IPS DF 6.9 (cell line): ENCODE data around the gene MUC5AC.
"Not testable (repeated sequence)": the region's sequence is repeated elsewhere in the genome, so short reads cannot be mapped to it uniquely, and the experiment has no call there.

Experiments
- DNase-seq: peaks from one replicate; pipeline ENCODE4 v3.0.0-alpha.2; 2013; ENCODE audit warnings: low read depth, low spot score
- H3K27ac ChIP-seq: one replicate; pipeline ENCODE4 v1.5.1; 2013; ENCODE audit warnings: low read length, control low read depth
- H3K27me3 ChIP-seq: 2 replicates; pipeline ENCODE4 v1.6.1; 2013; ENCODE audit warnings: mild to moderate bottlenecking, low read length; ENCODE audit not compliant: control insufficient read depth, insufficient read depth
- H3K36me3 ChIP-seq: 2 replicates; pipeline ENCODE4 v1.6.1; 2013; ENCODE audit warnings: low read length; ENCODE audit not compliant: control insufficient read depth, insufficient read depth
- H3K4me1 ChIP-seq: 2 replicates; pipeline ENCODE4 v1.6.1; 2013; ENCODE audit warnings: low read length; ENCODE audit not compliant: control insufficient read depth, insufficient read depth
- H3K4me3 ChIP-seq: 2 replicates; pipeline ENCODE4 v1.5.1; 2013; ENCODE audit warnings: mild to moderate bottlenecking, low read length
- H3K9me3 ChIP-seq: 2 replicates; pipeline ENCODE4 v1.6.1; 2013; ENCODE audit warnings: low read length, inconsistent platforms; ENCODE audit not compliant: control insufficient read depth, insufficient read depth
- WGBS: extraction: QIAGEN DNeasy Blood & Tissue Kit; methylation state at CpG from one replicate; pipeline ENCODE4 v1.1.7; 2013; ENCODE audit warnings: mixed read lengths, missing lambda C conversion rate; ENCODE audit not compliant: insufficient read length, insufficient coverage; 5-methylcytosine and 5-hydroxymethylcytosine counted together

The MUC5AC gene

DNA sequence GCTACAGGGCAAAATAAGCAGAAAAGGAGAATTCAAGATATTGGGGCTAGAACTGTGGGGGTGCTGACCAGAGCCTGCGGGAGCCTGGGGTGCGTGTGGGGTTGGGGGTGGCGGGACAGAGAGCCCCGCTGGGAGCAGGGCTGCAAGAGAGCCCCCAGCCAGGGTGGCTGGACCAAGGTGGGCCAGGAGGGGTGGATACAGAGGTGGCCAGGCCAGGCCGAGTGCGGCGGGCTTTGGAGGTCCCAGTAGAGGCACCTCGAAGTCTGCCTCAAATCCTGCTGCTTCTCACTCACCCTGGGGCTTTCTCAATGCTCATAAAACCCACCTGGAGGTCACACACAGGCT, 48.2 kb downstream of the MUC5AC start:
- Histone ChIP-seq H3K27ac (no peak overlapping the region), H3K9me3 (peaks cover 2% of the 10 kb centered on the region), H3K4me1 (no peaks in the 10 kb centered on the region; the same call in 1 of the 2 replicates), H3K4me3 (no peak overlapping the region), H3K36me3 (no peaks in the 10 kb centered on the region), H3K27me3 (no peaks in the 10 kb centered on the region)
- DNase-seq = no peak
- WGBS = no CpG with 5 or more reads among the region's 8 CpGs

DNA sequence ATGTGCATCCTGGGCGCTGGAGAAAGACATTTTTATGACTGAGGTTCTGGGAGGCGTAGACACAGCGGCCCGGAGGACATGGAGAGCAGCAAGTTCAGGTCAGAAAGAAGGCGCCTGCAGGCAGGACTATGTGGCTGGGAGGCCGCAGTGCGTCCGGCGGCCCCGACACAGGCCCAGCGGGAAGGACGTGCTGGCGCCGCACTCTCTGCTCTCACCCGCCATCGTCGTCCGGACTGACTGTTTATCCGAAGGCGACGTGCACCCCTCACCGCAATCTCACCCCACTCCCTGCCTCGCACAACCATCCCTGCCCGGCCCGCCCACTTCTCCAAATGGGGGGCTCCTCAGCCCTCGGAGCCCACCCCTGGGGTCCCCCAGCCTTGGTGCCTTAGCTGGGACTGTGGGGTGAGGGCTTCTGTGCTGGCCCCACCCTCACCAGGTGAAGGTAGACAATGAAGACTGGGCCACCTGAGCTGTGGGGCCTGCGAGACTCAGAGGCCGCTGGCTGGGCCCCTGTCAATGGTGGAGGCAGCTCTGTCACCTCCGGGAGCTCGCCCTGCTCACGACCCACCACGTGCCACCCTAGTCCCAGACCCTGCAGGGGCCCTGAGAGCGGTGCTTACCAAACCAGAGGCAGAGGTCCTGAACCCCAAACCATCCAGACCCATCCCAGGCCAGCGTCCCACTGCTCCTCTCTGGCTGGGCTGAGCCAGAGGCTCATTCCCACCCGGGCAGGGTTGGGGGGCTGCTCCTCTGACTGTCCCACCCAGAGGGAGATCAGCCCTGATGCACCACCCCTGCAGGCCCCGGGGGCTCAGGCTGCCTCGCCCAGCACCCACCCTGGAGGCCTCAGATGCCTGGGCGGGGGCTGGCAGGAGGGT, 48.9 kb downstream of the MUC5AC start:
- no CpG with 5 or more reads among the region's 38 CpGs for WGBS
- Histone ChIP-seq H3K4me3 (no peak overlapping the region), H3K9me3 (peaks cover 2% of the 10 kb centered on the region), H3K36me3 (no peaks in the 10 kb centered on the region), H3K4me1 (no peaks in the 10 kb centered on the region; the same call in 1 of the 2 replicates), H3K27ac (no peak overlapping the region), H3K27me3 (no peaks in the 10 kb centered on the region)
- no peak for DNase-seq

DNA sequence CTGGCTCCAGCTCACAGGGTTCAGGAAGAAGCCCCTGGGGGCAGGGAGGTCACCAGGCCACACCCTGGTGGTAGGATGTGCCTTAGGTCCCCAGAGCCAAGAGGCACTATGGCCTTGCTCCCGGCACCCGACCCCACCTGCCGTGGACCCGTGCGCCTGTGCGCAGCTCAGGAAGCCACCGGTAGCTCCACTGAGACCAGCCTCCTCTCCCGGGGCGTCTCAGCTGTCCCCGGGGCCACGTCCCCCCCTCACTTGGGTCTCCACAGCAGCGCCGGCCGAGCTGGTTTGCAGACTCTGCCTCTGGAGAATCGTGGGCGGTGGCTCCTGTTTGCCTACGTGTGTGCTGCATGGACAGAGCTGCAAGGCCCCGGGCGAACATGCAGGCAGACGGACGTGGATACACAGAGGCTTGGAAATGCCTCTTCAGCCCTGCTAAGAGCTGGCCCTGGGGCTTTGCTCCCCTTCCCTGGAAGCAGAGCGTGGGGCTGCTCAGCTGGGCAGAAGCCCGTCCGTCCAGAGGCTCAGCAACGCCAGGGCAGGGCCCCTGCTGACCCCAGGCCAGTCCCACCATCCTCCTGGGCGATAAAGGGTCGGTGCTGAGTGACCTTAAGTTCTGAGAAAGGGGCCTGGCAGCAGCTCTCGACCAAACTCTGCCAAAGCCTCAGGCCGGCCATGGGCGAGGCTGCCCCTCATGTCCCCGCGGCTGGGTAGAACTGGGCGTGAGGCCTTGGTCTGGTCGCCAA, 49.8 kb downstream of the MUC5AC start:
- Histone ChIP-seq H3K27ac (no peak overlapping the region), H3K4me1 (no peaks in the 10 kb centered on the region; the same call in 1 of the 2 replicates), H3K9me3 (peaks cover 2% of the 10 kb centered on the region), H3K27me3 (no peaks in the 10 kb centered on the region), H3K36me3 (no peaks in the 10 kb centered on the region), H3K4me3 (no peak overlapping the region)
- no CpG with 5 or more reads among the region's 34 CpGs for WGBS
- DNase-seq = no peak

DNA sequence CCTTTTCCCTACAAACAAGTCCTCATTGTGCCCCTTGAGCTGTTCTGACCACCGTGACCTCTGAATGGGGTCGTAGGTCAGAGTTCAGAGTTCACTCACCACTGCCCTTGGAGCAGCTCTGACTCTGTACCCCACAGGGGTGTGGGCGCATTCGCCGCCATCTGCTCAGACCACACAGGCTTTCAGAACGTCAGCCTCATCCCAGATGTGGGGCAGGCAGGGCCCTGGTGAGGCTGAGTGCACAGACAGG, 50.3 kb downstream of the MUC5AC start:
- no peak for DNase-seq
- Histone ChIP-seq H3K27me3 (no peaks in the 10 kb centered on the region), H3K4me3 (no peak overlapping the region), H3K27ac (no peak overlapping the region), H3K9me3 (peaks cover 2% of the 10 kb centered on the region), H3K36me3 (no peaks in the 10 kb centered on the region), H3K4me1 (no peaks in the 10 kb centered on the region; the same call in 1 of the 2 replicates)
- WGBS = no CpG with 5 or more reads among the region's 6 CpGs

DNA sequence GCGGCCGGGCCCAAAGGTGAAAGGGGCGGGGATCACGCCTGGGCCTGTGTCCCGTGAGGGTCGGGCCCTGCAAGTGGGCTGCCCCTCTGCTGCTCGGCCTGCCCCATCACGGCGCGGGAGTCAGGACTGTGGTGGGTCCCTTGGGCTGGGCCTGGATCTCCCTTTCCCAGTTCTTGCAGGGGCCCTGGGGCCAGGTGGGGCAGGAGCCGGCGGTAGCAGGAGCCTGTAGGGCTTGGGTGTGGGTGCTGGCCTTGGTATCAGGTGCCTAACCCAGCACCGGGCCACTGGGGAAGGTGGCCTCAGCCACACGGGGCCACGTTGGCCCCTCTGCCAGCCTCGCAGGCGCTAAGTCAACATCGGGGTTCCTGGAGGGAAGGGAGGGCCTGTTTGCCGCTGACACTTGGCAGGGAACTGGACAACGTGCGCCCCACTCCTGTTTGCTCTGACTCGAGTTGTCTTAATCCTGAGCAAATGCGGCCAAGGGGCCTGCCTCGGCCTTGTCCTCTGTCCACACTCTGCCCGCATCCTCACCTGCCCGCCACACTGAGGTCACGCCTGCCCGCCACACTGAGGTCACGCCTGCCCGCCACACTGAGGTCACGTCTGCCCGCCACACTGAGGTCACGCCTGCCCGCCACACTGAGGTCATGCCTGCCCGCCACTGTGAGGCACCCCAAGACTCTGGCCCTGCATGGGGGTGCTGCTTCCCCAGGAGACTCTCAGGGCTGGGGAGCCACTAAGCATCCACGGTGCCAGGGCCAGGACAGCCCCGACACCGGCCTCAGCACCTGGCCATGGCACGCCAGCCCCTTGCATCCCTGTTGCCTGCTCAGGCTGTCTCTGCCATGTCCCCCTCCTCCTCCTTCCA, 50.9 kb downstream of the MUC5AC start:
- Histone ChIP-seq H3K36me3 (no peaks in the 10 kb centered on the region), H3K27me3 (no peaks in the 10 kb centered on the region), H3K27ac (no peak overlapping the region), H3K4me1 (no peaks in the 10 kb centered on the region; the same call in 1 of the 2 replicates), H3K4me3 (no peak overlapping the region), H3K9me3 (peaks cover 2% of the 10 kb centered on the region)
- WGBS = no CpG with 5 or more reads among the region's 39 CpGs
- DNase-seq = no peak

DNA sequence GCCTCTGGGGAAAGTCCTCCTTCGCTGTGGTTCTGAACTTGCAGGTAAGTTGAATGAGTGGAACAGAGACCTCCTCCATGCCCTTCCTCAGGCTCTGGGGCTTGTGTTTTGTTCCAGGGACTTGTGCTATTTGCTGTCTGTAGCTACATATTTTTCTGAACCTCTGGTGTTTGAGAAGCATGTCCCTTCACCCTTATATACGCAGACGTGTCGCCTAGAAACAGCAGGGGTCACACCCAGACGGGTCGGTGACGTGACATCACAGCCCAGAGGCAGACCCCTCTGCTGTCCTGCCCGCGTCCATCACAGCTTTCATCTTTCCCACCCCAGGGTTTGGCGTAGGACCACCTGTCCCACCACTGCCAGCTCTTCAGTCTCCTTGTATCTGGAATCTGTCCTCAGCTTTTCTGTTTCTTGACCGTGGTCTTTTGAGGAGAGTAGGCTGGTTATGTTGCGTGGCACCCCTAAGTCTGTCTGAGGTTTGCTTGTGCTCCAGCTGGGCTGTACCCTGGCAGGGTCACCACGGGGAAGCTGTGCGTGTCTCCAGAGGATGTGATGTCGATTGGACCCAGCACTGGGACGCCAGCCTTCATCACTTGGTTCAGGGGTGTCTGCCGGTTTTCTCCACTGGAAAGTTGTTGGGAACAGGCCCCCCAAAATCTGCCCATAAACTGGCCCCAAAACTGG, 51.8 kb downstream of the MUC5AC start:
- Histone ChIP-seq H3K36me3 (no peaks in the 10 kb centered on the region), H3K27me3 (no peaks in the 10 kb centered on the region)
- DNase-seq = no peak

DNA sequence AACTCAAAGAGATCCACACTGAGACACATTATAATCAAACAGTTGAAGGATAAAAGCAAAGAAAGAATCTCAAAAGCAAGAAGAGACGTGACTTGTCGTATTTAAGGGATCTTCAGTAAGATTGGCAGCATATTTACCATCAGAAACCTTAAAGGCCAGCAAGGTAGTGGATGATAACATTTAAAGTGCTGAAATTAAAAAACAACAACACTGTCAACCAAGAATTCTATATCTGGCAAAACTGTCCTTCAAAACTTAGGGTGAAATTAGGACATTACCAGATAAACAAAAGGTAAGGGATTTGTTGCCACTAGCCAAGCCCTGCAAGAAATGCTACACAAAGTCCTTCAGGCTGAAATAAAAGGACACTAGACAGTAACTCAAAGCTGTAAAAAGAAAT, 54.1 kb downstream of the MUC5AC start:
- no peaks in the 10 kb centered on the region for H3K4me1 ChIP-seq
- DNase-seq = no peak
- no peak overlapping the region for H3K27ac ChIP-seq
- no peaks in the 10 kb centered on the region for H3K27me3 ChIP-seq
- H3K36me3 ChIP-seq = no peaks in the 10 kb centered on the region
- H3K9me3 ChIP-seq = peaks cover 2% of the 10 kb centered on the region
- WGBS = no CpG with 5 or more reads among the region's 2 CpGs
- no peak overlapping the region for H3K4me3 ChIP-seq

More for the DNA sequence above, 51.8 kb downstream of the MUC5AC start:
- WGBS = no CpG with 5 or more reads among the region's 17 CpGs
- Histone ChIP-seq H3K4me3 (no peak overlapping the region), H3K27ac (no peak overlapping the region), H3K9me3 (peaks cover 2% of the 10 kb centered on the region), H3K4me1 (no peaks in the 10 kb centered on the region; the same call in 1 of the 2 replicates)

DNA sequence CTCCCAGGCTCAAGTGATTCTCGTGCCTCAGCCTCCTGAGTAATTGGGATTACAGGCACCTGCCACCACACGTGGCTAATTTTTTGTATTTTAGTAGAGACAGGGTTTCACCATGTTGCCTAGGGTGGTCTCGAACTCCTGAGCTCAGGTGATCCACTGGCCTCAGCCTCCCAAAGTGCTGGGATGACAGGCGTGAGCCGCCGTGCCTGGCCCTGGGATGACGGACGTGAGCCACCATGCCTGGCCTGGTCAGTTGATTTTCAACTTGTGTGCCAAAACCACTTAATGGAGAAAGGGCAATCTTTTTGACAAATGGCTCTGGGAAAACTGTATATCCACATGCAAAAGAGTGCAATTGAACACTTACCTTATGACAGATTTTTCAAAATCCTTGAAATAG, 58.1 kb downstream of the MUC5AC start:
- not testable (repeated sequence) for H3K27ac ChIP-seq, DNase-seq, H3K27me3 ChIP-seq, H3K4me3 ChIP-seq, H3K36me3 ChIP-seq, H3K9me3 ChIP-seq, H3K4me1 ChIP-seq
- no CpG with 5 or more reads among the region's 8 CpGs for WGBS

DNA sequence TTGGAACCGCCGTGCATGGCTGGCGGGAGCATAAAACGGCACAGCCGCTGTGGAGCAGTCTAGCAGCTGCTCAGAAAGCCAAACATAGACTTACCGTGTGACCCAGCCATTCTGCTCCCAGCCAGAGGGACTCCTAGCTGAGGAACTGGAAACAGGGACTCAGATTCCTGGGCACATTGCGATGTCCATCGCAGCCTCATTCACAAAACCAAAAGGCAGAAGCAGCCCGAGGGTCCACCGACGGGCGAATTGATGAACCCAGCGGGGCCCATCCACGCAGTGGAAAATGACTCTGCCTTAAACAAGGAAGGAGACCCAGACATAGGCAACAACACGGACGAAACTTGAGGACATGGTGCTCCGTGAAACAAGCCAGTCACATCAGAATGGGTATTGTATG, 59.4 kb downstream of the MUC5AC start:
- no peaks in the 10 kb centered on the region for H3K4me1 ChIP-seq
- H3K27ac ChIP-seq = no peak overlapping the region
- H3K4me3 ChIP-seq = no peak overlapping the region
- H3K36me3 ChIP-seq = no peaks in the 10 kb centered on the region; the same call in 1 of the 2 replicates
- WGBS = no CpG with 5 or more reads among the region's 17 CpGs
- no peaks in the 10 kb centered on the region for H3K9me3 ChIP-seq
- H3K27me3 ChIP-seq = no peaks in the 10 kb centered on the region
- DNase-seq = no peak
